Stimulated activated CD8-positive, alpha-beta memory T cell treated with anti-CD3 and anti-CD28 coated beads, Interleukin-15, amount 100 ng/mL, for 1 hour (primary cell): ENCODE results near the gene ZNF804B.

ENCODE experiments used
- DNase-seq: peaks from one replicate; pipeline ENCODE4 v3.0.0-alpha.2; 2020; ENCODE audit warnings: low read depth

The ZNF804B gene

GRCh38 chr7:89265631-89266030, 506.1 kb downstream of the ZNF804B start:
- no peak for DNase-seq

- no peak for DNase-seq
Measured at GRCh38 chr7:89283302-89283701, 523.8 kb downstream of the ZNF804B start.

GRCh38 chr7:89308535-89308934, 549.0 kb downstream of the ZNF804B start:
- no peak for DNase-seq

- DNase-seq = no peak
Measured at GRCh38 chr7:89311886-89312285, 552.4 kb downstream of the ZNF804B start.

GRCh38 chr7:89312551-89312950, 553.1 kb downstream of the ZNF804B start:
- DNase-seq = no peak

- DNase-seq = no peak
Measured at GRCh38 chr7:89316584-89317251, 557.2 kb downstream of the ZNF804B start.

- DNase-seq = no peak
Measured at GRCh38 chr7:89332026-89332425, 572.5 kb downstream of the ZNF804B start.

- DNase-seq = no peak
Measured at GRCh38 chr7:89334797-89335196, 575.3 kb downstream of the ZNF804B start.

- DNase-seq = no peak
Measured at GRCh38 chr7:89335490-89335889, 576.0 kb downstream of the ZNF804B start.

- DNase-seq = no peak
Measured at GRCh38 chr7:89336121-89336520, 576.6 kb downstream of the ZNF804B start.

- DNase-seq = no peak
Measured at GRCh38 chr7:89339748-89340147, 580.2 kb downstream of the ZNF804B start.

GRCh38 chr7:89357121-89357520, 597.6 kb downstream of the ZNF804B start:
- DNase-seq = no peak

GRCh38 chr7:89377219-89377618, 617.7 kb downstream of the ZNF804B start:
- DNase-seq = no peak

GRCh38 chr7:89385411-89385810, 625.9 kb downstream of the ZNF804B start:
- DNase-seq = no peak
